Posterior cingulate gyrus (tissue), 11 donors: ENCODE results near the gene SAPCD2.
A peak's percentile ranks its signal among the peaks of the same experiment; 100 is the strongest.

Source experiments
- DNase-seq, 10 donors: peaks; one replicate each; pipeline versions ENCODE4 v3.0.0 to v3.0.0-alpha.2; 2020 to 2021; ENCODE audit warnings: mixed read lengths in 3 of 10
- intact Hi-C: fragments of 100-400 bp; cut with DNase I; formaldehyde crosslinking; loops from one replicate; pipeline ENCODE4 v1.15.1; 2023

Gene SAPCD2

GRCh38 chr9:137108608-137109249 lies 38.4 kb upstream of the SAPCD2 start:
- peak in 3 of 10 donors; percentile 55 to 90 (median 85) for DNase-seq
- intact Hi-C loops = no loop called here

- intact Hi-C loops = no loop called here
- DNase-seq = peak in 1 of 10 donors; percentile 45
These were observed 37.6 kb upstream of the SAPCD2 start for GRCh38 chr9:137107982-137108381.

GRCh38 chr9:137107312-137107921 lies 37.1 kb upstream of the SAPCD2 start:
- intact Hi-C loops = no loop called here
- peak in 2 of 10 donors; percentile 60 to 76 for DNase-seq

- intact Hi-C loops = no loop called here
These were observed 36.4 kb upstream of the SAPCD2 start for GRCh38 chr9:137106662-137107250.

GRCh38 chr9:137105814-137106661 lies 35.7 kb upstream of the SAPCD2 start:
- intact Hi-C loops = no loop called here
- peak in 1 of 10 donors; percentile 76 for DNase-seq

More at GRCh38 chr9:137106662-137107250, 36.4 kb upstream of the SAPCD2 start:
- peak in 1 of 10 donors; percentile 74 for DNase-seq

- peak in 1 of 10 donors; percentile 63 for DNase-seq
- intact Hi-C loops = no loop called here
These were observed 33.0 kb upstream of the SAPCD2 start for GRCh38 chr9:137103206-137103999.

GRCh38 chr9:137099231-137099630 lies 28.9 kb upstream of the SAPCD2 start:
- peak in 1 of 10 donors; percentile 80 for DNase-seq
- intact Hi-C loops = no loop called here

- intact Hi-C loops = no loop called here
These were observed 27.6 kb upstream of the SAPCD2 start for GRCh38 chr9:137097761-137098462.

GRCh38 chr9:137096785-137097546 lies 26.6 kb upstream of the SAPCD2 start:
- intact Hi-C loops = no loop called here

More at GRCh38 chr9:137097761-137098462, 27.6 kb upstream of the SAPCD2 start:
- DNase-seq = peak in 1 of 10 donors; percentile 63

GRCh38 chr9:137095664-137096517 lies 25.5 kb upstream of the SAPCD2 start:
- DNase-seq = peak in 1 of 10 donors; percentile 79
- intact Hi-C loops = no loop called here

More at GRCh38 chr9:137096785-137097546, 26.6 kb upstream of the SAPCD2 start:
- peak in 1 of 10 donors; percentile 33 for DNase-seq

- intact Hi-C loops = no loop called here
- DNase-seq = peak in 1 of 10 donors; percentile 84
These were observed 19.0 kb upstream of the SAPCD2 start for GRCh38 chr9:137089232-137089947.

- intact Hi-C loops = no loop called here
- no peak for DNase-seq
These were observed 17.8 kb upstream of the SAPCD2 start for GRCh38 chr9:137088121-137088520.

GRCh38 chr9:137087409-137087925 lies 17.1 kb upstream of the SAPCD2 start:
- DNase-seq = no peak
- intact Hi-C loops = no loop called here

- DNase-seq = peak; percentile 93 to 99 (median 96)
- intact Hi-C loops = no loop called here
These were observed 16.4 kb upstream of the SAPCD2 start, which contains the start of gene MAN1B1 for GRCh38 chr9:137086531-137087408. Gene MAN1B1, plus strand, starts transcription at chr9:137086985. Its CDS starts 15 bp downstream, at chr9:137087000.

GRCh38 chr9:137085920-137086530 lies 15.7 kb upstream of the SAPCD2 start:
- intact Hi-C loops = no loop called here
- DNase-seq = peak in 1 of 10 donors; percentile 86
